K562 (cell line): ENCODE data around the gene INHA. TPM values are rescaled to one million over a fixed set of nuclear protein-coding genes. Genes with fewer than 3 reads are reported as not detected.

Source experiments
- ATF7 ChIP-seq: fragments of 450-650 bp; IDR thresholded peaks from 2 replicates; pipeline ENCODE4 v1.7.1; 2014; ENCODE audit warnings: mild to moderate bottlenecking, moderate library complexity
- CBFA2T2 ChIP-seq: fragments of 450-650 bp; conservative IDR thresholded peaks from 2 replicates; pipeline ENCODE4 v1.6.1; 2017; ENCODE audit warnings: mild to moderate bottlenecking
- CLOCK ChIP-seq: fragments of 250-450 bp; sonication (Bioruptor Pico); IDR thresholded peaks from 2 replicates; pipeline ENCODE4 v1.4.0; 2020; ENCODE audit warnings: mild to moderate bottlenecking, moderate library complexity, borderline replicate concordance
- ESRRA ChIP-seq: fragments of 450-650 bp; IDR thresholded peaks from 2 replicates; pipeline ENCODE4 v1.6.1; 2014; ENCODE audit warnings: low read depth, mild to moderate bottlenecking, moderate library complexity, borderline replicate concordance
- HBP1 ChIP-seq: fragments of 450-650 bp; formaldehyde crosslinking; IDR thresholded peaks from 2 replicates; pipeline ENCODE4 v1.4.0; 2022; ENCODE audit warnings: missing genetic modification characterization
- HNRNPLL ChIP-seq: fragments of 200-400 bp; formaldehyde crosslinking; IDR thresholded peaks from 2 replicates; pipeline ENCODE4 v1.6.1; 2017; ENCODE audit warnings: low read length, low read depth, mild to moderate bottlenecking; ENCODE audit not compliant: poor library complexity, severe bottlenecking
- HNRNPUL1 ChIP-seq: fragments of 200-400 bp; formaldehyde crosslinking; IDR thresholded peaks from 2 replicates; pipeline ENCODE4 v1.6.1; 2017; ENCODE audit warnings: low read length
- KLF16 ChIP-seq: IDR thresholded peaks from 2 replicates; pipeline ENCODE4 v1.6.1; 2016; ENCODE audit warnings: antibody characterized with exemption
- MAFK ChIP-seq: IDR thresholded peaks from 2 replicates; pipeline ENCODE4 v1.6.1; 2011; ENCODE audit warnings: low read length, improper control_type of control experiment
- NCOR1 ChIP-seq: fragments of 450-650 bp; IDR thresholded peaks from 2 replicates; pipeline ENCODE4 v1.6.1; 2016; ENCODE audit warnings: mild to moderate bottlenecking, moderate library complexity
- POLR3G ChIP-seq: IDR thresholded peaks from 2 replicates; pipeline ENCODE4 v1.6.1; 2011; ENCODE audit not compliant: insufficient read length, insufficient replicate concordance; ENCODE audit errors: extremely low read depth
- SIN3B ChIP-seq: fragments of 450-650 bp; IDR thresholded peaks from 2 replicates; pipeline ENCODE4 v1.6.1; 2017; ENCODE audit warnings: low read depth, mild to moderate bottlenecking, moderate library complexity
- TAF1 ChIP-seq: IDR thresholded peaks from 2 replicates; pipeline ENCODE4 v1.6.1; 2011; ENCODE audit warnings: mild to moderate bottlenecking, low read length, moderate library complexity; ENCODE audit not compliant: insufficient read depth, control insufficient read depth, severe bottlenecking; ENCODE audit errors: extremely low read depth
- TOE1 ChIP-seq, 2 experiments: fragments of 450-650 bp in 1 of 2; sonication (generic) in 1 of 2; formaldehyde crosslinking in 1 of 2; IDR thresholded peaks; 2 replicates each; pipeline versions ENCODE4 v1.7.1 to v1.8.0; 2016 to 2022; ENCODE audit warnings: borderline replicate concordance in 2 of 2, mild to moderate bottlenecking in 2 of 2, antibody characterized with exemption in 1 of 2, inconsistent platforms in 1 of 2, low read depth in 1 of 2, missing genetic modification reagents in 1 of 2, moderate library complexity in 1 of 2
- USF1 ChIP-seq: sonication (generic); formaldehyde crosslinking; IDR thresholded peaks from 2 replicates; pipeline ENCODE4 v1.9.0; 2022; ENCODE audit warnings: mild to moderate bottlenecking, missing genetic modification reagents
- ZHX1 ChIP-seq: fragments of 150-350 bp; conservative IDR thresholded peaks from 2 replicates; pipeline ENCODE4 v1.6.1; 2014; ENCODE audit warnings: low read length
- ZNF41 ChIP-seq: fragments of 250-450 bp; sonication (Bioruptor Pico); conservative IDR thresholded peaks from 2 replicates; pipeline ENCODE4 v1.4.0; 2020; ENCODE audit warnings: mild to moderate bottlenecking
- ZNF431 ChIP-seq: sonication (generic); formaldehyde crosslinking; IDR thresholded peaks from 2 replicates; pipeline ENCODE4 v1.8.0; 2022; ENCODE audit warnings: mild to moderate bottlenecking, missing genetic modification reagents
- ZNF507 ChIP-seq: conservative IDR thresholded peaks from 2 replicates; pipeline ENCODE4 v1.6.1; 2017; ENCODE audit warnings: missing genetic modification characterization, missing compliant biosample characterization
- ZNF551 ChIP-seq: fragments of 250-450 bp; sonication (Bioruptor Pico); IDR thresholded peaks from 2 replicates; pipeline ENCODE4 v1.5.0; 2021; ENCODE audit warnings: mild to moderate bottlenecking, moderate library complexity
- ZNF586 ChIP-seq: fragments of 450-650 bp; formaldehyde crosslinking; conservative IDR thresholded peaks from 2 replicates; pipeline ENCODE4 v1.4.0; 2020; ENCODE audit warnings: mild to moderate bottlenecking, moderate library complexity
- ZNF699 ChIP-seq: fragments of 250-450 bp; sonication (Bioruptor Pico); IDR thresholded peaks from 2 replicates; pipeline ENCODE4 v1.8.0; 2021; ENCODE audit warnings: mild to moderate bottlenecking, moderate library complexity; ENCODE audit not compliant: insufficient replicate concordance
- ZSCAN29 ChIP-seq: fragments of 450-650 bp; IDR thresholded peaks from 2 replicates; pipeline ENCODE4 v1.6.1; 2017
- polyA plus RNA-seq, 8 experiments: library from polyadenylated mRNA; depleted of rRNA in 4 of 8; stranded (reverse) in 5 of 8; unstranded in 3 of 8; fragments of >200 nt; fragmentation: Nextera tagmentation in 2 of 8; fragmentation: Illumina TruSeq in 1 of 8; extraction: Ambion mirVana in 2 of 8; extraction: Trizol in 1 of 8; gene quantifications; 2 replicates each; pipeline versions ENCODE4 v1.2.1 to v1.2.3, GENCODE V29; 2011 to 2014; ENCODE audit warnings: inconsistent platforms in 1 of 8, missing spikeins in 1 of 8
- total RNA-seq, 7 experiments: library from RNA; depleted of rRNA in 6 of 7; stranded (reverse); fragments of >200 nt in 6 of 7; fragmentation: Illumina TruSeq in 2 of 7; extraction: Trizol in 2 of 7; gene quantifications; 2 replicates each; pipeline versions ENCODE4 v1.2.1 to v1.2.3, GENCODE V29; 2011 to 2021; ENCODE audit warnings: low replicate concordance in 1 of 7

The INHA gene
- total and polyA plus RNA-seq, 9 of the 15 experiments (the other 6 are each of a cell fraction or from before 2014, with no cell fraction given): 0.07 to 1.9 (median 0.40) TPM

- TF ChIP-seq SIN3B (no peak), CBFA2T2 (no peak), ZSCAN29 (no peak), TAF1 (no peak), HNRNPUL1 (no peak), ZNF699 (CRISPR knock-in tag) (no peak), MAFK (no peak), HBP1 (no peak), ZNF586 (CRISPR knock-in tag) (no peak), TOE1 (IDR thresholded peaks at IDR 0.05; ENCODE audit: borderline replicate concordance) (no peak), TOE1 (CRISPR knock-in tag; IDR thresholded peaks at IDR 0.05; ENCODE audit: borderline replicate concordance, low read depth) (no peak), ESRRA (no peak), ZHX1 (no peak), ZNF41 (CRISPR knock-in tag) (no peak), ATF7 (no peak), ZNF551 (CRISPR knock-in tag) (no peak), USF1 (CRISPR knock-in tag) (no peak), ZNF507 (tag) (no peak), CLOCK (CRISPR knock-in tag) (no peak), ZNF431 (CRISPR knock-in tag) (no peak), HNRNPLL (no peak), KLF16 (no peak; the same call in 1 of the 2 replicates), POLR3G (no peak), NCOR1 (0 out of 2 replicates have a peak, but pooled peaks have one; percentile 9)
These were observed 23.1 kb downstream of the INHA start (continued) for GRCh38 chr2:219595256-219595655.
